Measurements from ENCODE around the gene ZBP1.

Gene ZBP1

GRCh38 chr20:57622201-57622570 lies 2.0 kb upstream of the ZBP1 start:
- no peak for TF ChIP-seq POLR2A (IDR thresholded peaks at IDR 0.05; ENCODE audit: low read depth, low read length)
- FAIRE-seq (no peak), DNase-seq (ENCODE audit: insufficient read length, low spot score) (no peak)

DNA sequence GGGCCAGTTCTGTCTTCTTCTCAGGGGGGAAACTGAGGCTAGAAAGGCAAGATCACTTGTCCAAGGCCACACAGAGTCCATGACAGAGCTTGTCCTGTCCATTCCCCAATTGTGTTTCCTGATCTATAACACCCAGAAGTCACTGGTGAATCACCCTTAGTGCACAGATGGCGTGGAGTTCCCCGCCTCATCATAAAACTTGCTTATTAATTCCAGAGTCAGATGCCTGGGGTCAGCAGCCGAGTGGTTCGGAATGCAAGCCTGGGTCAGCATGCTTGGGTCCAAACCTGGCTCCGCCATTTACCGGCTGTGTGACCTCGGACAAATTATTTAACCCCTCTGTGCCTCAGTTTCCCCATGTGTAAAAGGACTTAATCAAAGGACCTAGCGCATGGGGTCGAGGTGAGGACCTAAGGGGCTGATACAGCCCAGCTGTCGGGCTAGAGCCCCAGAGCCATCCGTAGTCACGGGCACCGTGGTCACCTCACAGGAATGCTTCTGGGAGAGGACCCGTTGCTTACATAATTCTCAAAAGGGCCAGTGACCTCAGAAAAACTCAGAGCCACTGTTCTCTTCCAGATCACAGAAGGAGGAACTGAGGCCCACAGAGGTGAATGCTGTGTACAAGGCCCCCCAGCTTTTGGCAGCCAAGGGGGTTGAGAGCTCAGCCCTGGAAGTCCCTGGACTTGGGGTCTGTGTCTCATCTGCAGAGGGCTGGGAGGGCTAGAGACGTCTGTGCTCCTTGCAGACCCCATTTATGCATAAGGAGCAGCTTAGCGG lies 1.4 kb upstream of the ZBP1 start:
- no peak for DNase-seq (ENCODE audit: insufficient read length, low spot score)
- TF ChIP-seq POLR2A (IDR thresholded peaks at IDR 0.05; ENCODE audit: low read depth, low read length): no peak
- FAIRE-seq: no peak

DNA sequence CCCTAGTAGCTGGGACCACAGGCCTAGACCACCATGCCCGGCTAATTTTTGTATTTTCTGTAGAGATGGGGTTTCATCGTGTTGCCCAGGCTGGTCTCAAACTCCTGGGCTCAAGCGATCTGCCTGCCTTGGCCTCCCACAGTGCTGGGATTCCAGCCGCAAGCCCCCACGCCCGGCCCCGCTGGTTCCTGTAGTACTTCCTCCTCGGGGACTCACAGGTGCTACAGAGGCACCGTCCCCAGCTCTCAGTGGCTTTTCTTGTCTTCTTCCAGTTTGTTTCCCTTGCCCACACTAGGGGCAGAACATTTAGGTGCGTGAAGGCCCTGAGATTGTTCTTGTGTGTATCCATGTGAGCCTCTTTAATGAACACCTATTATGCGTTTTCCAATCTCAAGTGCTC lies 773 bp upstream of the ZBP1 start:
- no peak for TF ChIP-seq POLR2A (IDR thresholded peaks at IDR 0.05; ENCODE audit: low read depth, low read length)
- FAIRE-seq (no peak), DNase-seq (ENCODE audit: insufficient read length, low spot score) (no peak)

DNA sequence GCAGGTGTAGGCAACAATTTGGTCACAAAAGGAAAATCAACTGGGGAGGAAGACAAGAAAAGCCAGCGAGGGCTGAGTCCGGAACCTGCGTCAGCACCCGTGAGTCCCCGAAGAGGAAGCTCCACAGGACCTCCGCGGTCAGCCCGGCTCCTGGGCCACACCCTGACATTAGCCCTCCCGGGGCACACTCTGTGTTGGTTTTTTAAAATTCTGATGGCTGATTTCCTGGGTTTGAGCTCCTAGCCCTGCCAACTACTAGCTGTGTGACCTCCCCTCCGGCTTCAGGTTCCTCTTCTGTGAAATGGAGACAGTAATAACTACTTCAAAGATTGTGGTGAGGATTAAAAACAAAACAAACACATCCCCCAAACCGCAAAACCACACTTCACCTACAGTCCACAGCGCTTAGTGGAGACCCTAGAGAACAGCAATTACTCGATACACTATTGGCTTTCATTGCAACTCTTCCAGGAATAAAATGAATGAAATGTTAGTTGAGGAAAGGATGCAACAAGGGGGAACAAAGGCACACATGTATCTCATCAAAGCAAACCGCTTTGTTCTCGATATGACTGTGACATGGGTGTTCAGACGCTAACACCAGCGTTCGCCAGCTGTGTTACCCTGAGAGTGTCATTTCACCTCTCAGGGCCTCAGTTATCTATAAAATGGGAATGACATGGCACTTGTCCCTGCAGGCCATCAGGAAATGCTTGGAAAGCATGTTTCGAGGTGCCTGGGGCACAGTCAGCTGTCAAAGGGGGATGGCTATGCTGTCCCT lies 985 bp downstream of the ZBP1 start:
- no peak for DNase-seq (ENCODE audit: insufficient read length, low spot score)
- FAIRE-seq: no peak
- no peak for TF ChIP-seq POLR2A (IDR thresholded peaks at IDR 0.05; ENCODE audit: low read depth, low read length)

DNA sequence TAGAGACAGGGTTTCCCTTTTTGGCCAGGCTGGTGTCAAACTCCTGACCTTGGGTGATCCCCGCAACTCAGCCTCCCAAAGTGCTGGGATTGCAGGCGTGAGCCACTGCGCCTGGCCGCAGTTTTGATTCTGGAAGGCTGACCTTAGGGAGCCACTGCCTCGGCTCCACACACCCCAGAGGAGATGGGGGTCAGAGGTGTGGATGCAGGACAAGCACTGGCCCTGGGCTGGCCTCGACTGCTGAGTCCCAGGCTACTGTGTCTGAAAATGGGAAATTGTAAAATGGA lies 1.5 kb downstream of the ZBP1 start:
- no peak for TF ChIP-seq POLR2A (IDR thresholded peaks at IDR 0.05; ENCODE audit: low read depth, low read length)
- DNase-seq (ENCODE audit: insufficient read length, low spot score): no peak
- FAIRE-seq: no peak

GRCh38 chr20:57618091-57618763 lies 2.0 kb downstream of the ZBP1 start:
- TF ChIP-seq POLR2A (IDR thresholded peaks at IDR 0.05; ENCODE audit: low read depth, low read length): no peak
- no peak for FAIRE-seq
- DNase-seq (ENCODE audit: insufficient read length, low spot score): peak; percentile 46

GRCh38 chr20:57617079-57617795 lies 3.0 kb downstream of the ZBP1 start:
- FAIRE-seq: no peak
- TF ChIP-seq POLR2A (IDR thresholded peaks at IDR 0.05; ENCODE audit: low read depth, low read length): no peak
- DNase-seq (ENCODE audit: insufficient read length, low spot score): no peak

DNA sequence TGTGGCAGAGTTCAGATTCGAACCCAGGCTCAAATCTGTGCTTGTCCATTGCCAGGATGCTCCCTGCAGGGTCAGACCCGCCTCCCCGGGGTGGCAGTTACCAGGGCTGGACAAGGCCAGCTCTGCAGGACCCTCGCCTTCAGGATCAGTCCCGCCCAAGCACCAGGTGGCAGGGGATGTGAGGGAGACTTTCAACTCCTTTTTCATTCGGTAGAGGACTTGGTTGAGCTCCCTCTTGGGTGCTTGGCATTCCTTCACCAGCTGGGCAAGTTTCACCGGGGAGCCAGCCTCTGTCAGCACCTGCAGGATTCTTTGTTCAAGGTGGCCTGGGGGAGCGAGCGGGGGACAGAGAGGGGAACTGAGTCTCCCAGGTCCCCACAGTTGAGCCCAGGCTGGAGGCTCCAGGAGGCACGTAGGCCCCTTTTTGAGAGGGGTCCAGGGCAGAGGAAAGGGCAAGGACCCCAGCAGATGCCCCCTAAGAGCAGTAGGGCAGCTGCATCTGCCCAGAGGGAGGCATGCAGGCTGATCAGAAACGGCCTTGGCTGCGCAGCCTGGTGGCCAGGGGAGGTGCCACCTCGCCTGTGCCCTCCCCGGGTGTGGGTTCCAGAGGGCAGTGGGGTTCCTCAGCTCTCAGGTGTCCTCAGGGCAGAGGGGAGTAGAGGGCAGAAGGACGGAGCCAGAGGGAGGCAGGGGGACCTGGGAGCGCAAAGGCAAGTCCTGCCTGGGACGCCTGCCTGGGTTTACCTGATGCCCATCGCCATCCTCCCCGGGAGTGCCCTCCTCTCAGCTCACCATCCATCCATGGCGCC lies 3.9 kb downstream of the ZBP1 start:
- no peak for FAIRE-seq
- no peak for TF ChIP-seq POLR2A (IDR thresholded peaks at IDR 0.05; ENCODE audit: low read depth, low read length)
- DNase-seq (ENCODE audit: insufficient read length, low spot score): no peak

- no peak for TF ChIP-seq POLR2A (IDR thresholded peaks at IDR 0.05; ENCODE audit: low read depth, low read length)
- no peak for FAIRE-seq
These were observed 4.8 kb downstream of the ZBP1 start for GRCh38 chr20:57615445-57615811.

DNA sequence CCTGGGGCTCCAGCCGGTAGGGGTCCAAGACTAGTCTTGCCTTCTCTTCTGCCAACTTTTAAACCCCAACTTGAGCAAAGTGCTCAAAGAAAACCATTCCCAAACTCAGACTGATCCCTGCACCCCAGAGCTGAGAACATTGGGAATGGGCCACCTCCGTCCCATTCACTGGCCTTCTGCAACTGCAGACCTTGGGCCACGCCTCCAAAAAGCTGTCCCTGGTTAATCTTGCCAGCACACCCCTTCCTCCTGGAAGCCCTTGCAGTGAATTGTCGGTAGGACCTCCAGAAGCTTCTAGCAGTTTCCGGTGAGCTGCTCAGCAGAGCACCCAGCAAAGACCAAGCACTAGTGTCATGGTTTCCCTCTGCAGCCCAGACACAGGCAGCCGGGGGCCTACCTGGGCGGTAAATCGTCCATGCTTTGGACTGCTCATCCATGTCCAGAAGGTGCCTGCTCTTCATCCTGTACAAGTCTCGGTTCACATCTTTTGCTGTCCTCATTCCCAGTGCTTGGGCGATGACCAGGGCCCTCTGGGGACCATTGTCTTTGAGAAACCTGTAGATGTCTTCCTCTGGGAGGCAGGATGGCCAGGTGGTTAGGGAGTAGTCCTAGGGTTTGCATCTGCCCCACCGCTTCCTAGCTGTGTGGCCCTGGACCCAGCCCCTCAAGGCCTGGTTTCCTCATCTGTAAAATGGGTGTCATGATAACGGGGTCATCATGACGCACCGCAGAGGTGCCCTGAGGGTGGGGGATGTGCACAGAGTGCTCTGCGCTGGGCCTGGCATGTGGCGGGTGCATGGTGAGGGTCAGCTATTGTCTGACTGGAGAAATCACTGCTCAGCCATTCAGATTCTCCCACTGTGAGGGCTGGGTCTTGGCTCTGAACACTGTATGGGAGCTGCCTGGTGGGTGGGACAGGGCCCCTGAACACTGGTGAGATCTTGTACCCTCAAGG lies 5.5 kb downstream of the ZBP1 start:
- no peak for TF ChIP-seq POLR2A (IDR thresholded peaks at IDR 0.05; ENCODE audit: low read depth, low read length)
- FAIRE-seq (no peak), DNase-seq (ENCODE audit: insufficient read length, low spot score) (no peak)

More at GRCh38 chr20:57615445-57615811, 4.8 kb downstream of the ZBP1 start:
- no peak for DNase-seq (ENCODE audit: insufficient read length, low spot score)

DNA sequence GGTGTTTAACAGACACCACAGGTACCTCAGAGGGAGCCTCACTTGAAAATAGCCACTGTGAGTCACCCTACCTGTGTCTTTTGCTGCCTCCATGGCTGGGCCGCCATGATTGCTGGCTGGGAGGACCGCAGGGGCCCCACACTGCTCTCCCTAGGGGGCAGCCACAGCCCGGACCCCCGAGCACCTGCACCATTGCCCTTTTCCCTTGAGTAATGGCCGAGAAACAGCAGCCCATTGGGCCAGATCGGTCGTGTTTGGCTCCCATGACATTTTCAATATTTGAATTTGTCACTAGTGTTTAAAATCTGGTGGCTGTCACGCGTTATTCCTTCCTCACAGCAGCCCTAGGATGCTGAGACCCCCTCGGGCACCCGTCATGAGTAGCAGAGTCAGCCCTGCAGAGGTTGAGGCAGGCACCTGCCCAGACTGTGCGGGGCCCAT lies 6.7 kb downstream of the ZBP1 start:
- TF ChIP-seq POLR2A (IDR thresholded peaks at IDR 0.05; ENCODE audit: low read depth, low read length): no peak
- FAIRE-seq: no peak

GRCh38 chr20:57612916-57613315 lies 7.3 kb downstream of the ZBP1 start:
- FAIRE-seq: no peak
- DNase-seq (ENCODE audit: insufficient read length, low spot score): no peak
- TF ChIP-seq POLR2A (IDR thresholded peaks at IDR 0.05; ENCODE audit: low read depth, low read length): no peak

More for the DNA sequence above, 6.7 kb downstream of the ZBP1 start:
- no peak for DNase-seq (ENCODE audit: insufficient read length, low spot score)

Data from H54 (cell line).